Measurements from ENCODE around the gene TOR1AIP2. TPM values are rescaled to one million over a fixed set of nuclear protein-coding genes. Genes with fewer than 3 reads are reported as not detected.

TOR1AIP2 gene
- total and polyA plus RNA-seq, 2 donors (not counting 3 experiments of a cell fraction or from before 2014, with no cell fraction given): 18.6 to 101 TPM

GRCh38 chr1:179798864-179799516 lies 78.6 kb downstream of the TOR1AIP2 start:
- FAIRE-seq: no peak
- POLR2A ChIA-PET: no interaction called here

GRCh38 chr1:179798213-179798863 lies 79.3 kb downstream of the TOR1AIP2 start:
- H4K20me1 ChIP-seq (replicated peaks; ENCODE audit: control insufficient read depth, extremely low read depth, insufficient read depth, low read length): no peaks in the 10 kb centered on the region
- intact Hi-C loops (cut with micrococcal nuclease) (no loop called here), dilution Hi-C loops (cut with MboI; ENCODE audit: extremely low pct_ligation_motif_present, low sequenced_read_pairs) (no loop called here)
- no peaks in the 10 kb centered on the region for H3K9me1 ChIP-seq (replicated peaks; ENCODE audit: control insufficient read depth, extremely low read depth, insufficient read depth, low read length)
- H3K9ac ChIP-seq (replicated peaks; ENCODE audit: extremely low read depth, insufficient read depth, low read length): no peak overlapping the region
- no peak for DNase-seq (ENCODE audit: low read depth, low spot score)
- H3K27ac ChIP-seq (ENCODE audit: insufficient read depth, low read depth, low read length): no peak overlapping the region
- no peak overlapping the region for H3K4me3 ChIP-seq (replicated peaks in 1 of 3; ENCODE audit: insufficient read depth in 1 of 3, low read depth in 1 of 3, low read length in 3 of 3)
- ChIA-PET CTCF (interaction anchor here (0.7 to 5.8 kb wide), 5 partner anchors 11 to 92 kb away, joined by 3 to 39 read pairs (median 7); no protein-coding TSS in a partner anchor), POLR2A (no interaction called here)
- no peaks in the 10 kb centered on the region for H3K4me1 ChIP-seq (ENCODE audit: control insufficient read depth, extremely low read depth, insufficient read depth, low read length)
- H3K9me3 ChIP-seq (replicated peaks; ENCODE audit: control insufficient read depth, insufficient read depth, low read length): no peaks in the 10 kb centered on the region
- H3K36me3 ChIP-seq (ENCODE audit: control insufficient read depth in 2 of 2, extremely low read depth in 1 of 2, insufficient read depth in 2 of 2, low read length in 2 of 2): no peaks in the 10 kb centered on the region
- FAIRE-seq: no peak
- TF ChIP-seq GATA2 (IDR thresholded peaks at IDR 0.05; ENCODE audit: insufficient read depth, insufficient read length, low read depth, low read length): no peak
- TF ChIP-seq POLR2AphosphoS5 (IDR thresholded peaks at IDR 0.05; ENCODE audit: insufficient read depth, low read depth, low read length): no peak
- TF ChIP-seq MAX (IDR thresholded peaks at IDR 0.05; ENCODE audit: insufficient read depth, insufficient read length): no peak
- TF ChIP-seq EZH2 (IDR thresholded peaks at IDR 0.05; ENCODE audit: borderline replicate concordance, low read depth, low read length, severe bottlenecking): no peak
- TF ChIP-seq MYC (IDR thresholded peaks at IDR 0.05; ENCODE audit: low read depth, low read length): no peak
- no peak for TF ChIP-seq FOS (IDR thresholded peaks at IDR 0.05; ENCODE audit: borderline replicate concordance, insufficient read depth, low read length)
- H3K4me2 ChIP-seq (ENCODE audit: insufficient read depth, low read length): no peak overlapping the region
- BruUV-seq (replicated peaks): no TSS peak
- peaks cover 6 to 16% of the 10 kb centered on the region in 2 experiments for H3K27me3 ChIP-seq (ENCODE audit: control insufficient read depth in 2 of 2, insufficient read depth in 2 of 2, low read length in 2 of 2)
- H3K79me2 ChIP-seq (ENCODE audit: control insufficient read depth, insufficient read depth, low read length): no peaks in the 10 kb centered on the region
- no peak overlapping the region for H2AFZ ChIP-seq (ENCODE audit: low read depth, low read length)

More at GRCh38 chr1:179798864-179799516, 78.6 kb downstream of the TOR1AIP2 start:
- Histone ChIP-seq H3K9me3 (replicated peaks; ENCODE audit: control insufficient read depth, insufficient read depth, low read length) (no peaks in the 10 kb centered on the region), H3K36me3 (ENCODE audit: control insufficient read depth in 2 of 2, extremely low read depth in 1 of 2, insufficient read depth in 2 of 2, low read length in 2 of 2) (no peaks in the 10 kb centered on the region), H3K9me1 (replicated peaks; ENCODE audit: control insufficient read depth, extremely low read depth, insufficient read depth, low read length) (no peaks in the 10 kb centered on the region), H4K20me1 (replicated peaks; ENCODE audit: control insufficient read depth, extremely low read depth, insufficient read depth, low read length) (no peaks in the 10 kb centered on the region), H3K4me1 (ENCODE audit: control insufficient read depth, extremely low read depth, insufficient read depth, low read length) (no peaks in the 10 kb centered on the region), H3K9ac (replicated peaks; ENCODE audit: extremely low read depth, insufficient read depth, low read length) (no peak overlapping the region), H2AFZ (ENCODE audit: low read depth, low read length) (no peak overlapping the region), H3K4me2 (ENCODE audit: insufficient read depth, low read length) (no peak overlapping the region), H3K27me3 (ENCODE audit: control insufficient read depth in 2 of 2, insufficient read depth in 2 of 2, low read length in 2 of 2) (peaks cover 6 to 14% of the 10 kb centered on the region in 2 experiments), H3K27ac (ENCODE audit: insufficient read depth, low read depth, low read length) (no peak overlapping the region), H3K4me3 (replicated peaks in 1 of 3; ENCODE audit: insufficient read depth in 1 of 3, low read depth in 1 of 3, low read length in 3 of 3) (no peak overlapping the region), H3K79me2 (ENCODE audit: control insufficient read depth, insufficient read depth, low read length) (no peaks in the 10 kb centered on the region)
- intact Hi-C loops (cut with micrococcal nuclease): no loop called here
- dilution Hi-C loops (cut with MboI; ENCODE audit: extremely low pct_ligation_motif_present, low sequenced_read_pairs): no loop called here
- DNase-seq (ENCODE audit: low read depth, low spot score): no peak
- no TSS peak for BruUV-seq (replicated peaks)
- TF ChIP-seq EZH2 (IDR thresholded peaks at IDR 0.05; ENCODE audit: borderline replicate concordance, low read depth, low read length, severe bottlenecking) (no peak), JUN (IDR thresholded peaks at IDR 0.05; ENCODE audit: borderline replicate concordance, insufficient read depth, insufficient read length, low read depth) (no peak)
- CTCF ChIA-PET: interaction anchor here (0.7 to 5.8 kb wide), 4 partner anchors 11 to 93 kb away, joined by 3 to 39 read pairs (median 5); no protein-coding TSS in a partner anchor

Data from endothelial cell of umbilical vein (primary cell).